Dedifferentiated amniotic fluid mesenchymal stem cell (primary cell): ENCODE measurements around the gene MTERF4.

Source experiments
- DNase-seq: peaks from one replicate; pipeline ENCODE4 v3.0.0-alpha.2; 2016; ENCODE audit errors: extremely low spot score

The MTERF4 gene

DNA sequence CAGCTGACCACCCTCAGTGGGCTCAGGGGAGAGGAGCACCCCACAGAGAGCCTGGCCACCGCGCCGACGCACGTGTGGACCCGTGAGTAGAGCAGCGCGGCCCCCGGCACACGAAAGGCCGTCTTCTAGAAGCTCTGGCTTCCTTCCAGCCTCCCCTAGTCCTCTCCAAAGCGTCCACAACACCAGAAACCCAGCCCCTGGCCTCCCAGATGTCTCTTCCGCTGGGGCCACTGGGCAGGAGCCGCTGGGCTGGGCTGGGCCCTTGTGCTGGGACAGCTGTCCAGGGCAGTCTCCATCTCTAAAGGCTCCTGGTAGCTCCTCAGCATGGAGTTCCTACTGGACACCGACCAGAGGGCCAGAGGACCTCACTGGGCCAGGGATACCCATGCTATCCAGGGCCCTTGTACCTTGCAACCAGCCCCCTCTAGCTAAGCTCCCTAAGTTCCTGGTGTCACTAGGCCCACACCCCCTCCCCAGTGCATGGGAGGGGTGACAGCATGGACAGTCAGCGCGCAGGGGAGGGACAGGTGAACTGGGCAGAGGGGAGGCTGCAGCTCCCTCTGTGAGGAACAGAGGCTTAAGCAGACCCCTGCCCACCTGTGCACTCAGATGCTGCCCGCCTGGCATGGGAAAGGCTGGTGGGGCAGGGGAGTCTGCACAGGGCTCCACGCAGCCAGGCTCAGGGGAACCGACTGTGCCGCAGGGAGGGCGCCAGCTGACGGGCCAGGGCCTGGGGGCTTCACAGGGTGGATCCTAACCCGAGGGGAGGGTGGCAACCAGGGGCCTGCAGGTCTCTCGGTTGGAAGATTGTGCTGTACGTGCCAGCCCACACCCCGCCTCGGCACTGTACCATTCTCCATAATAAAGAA lies 32.9 kb downstream of the MTERF4 start:
- no peak for DNase-seq

- no peak for DNase-seq
Observed at GRCh38 chr2:241068136-241068941, 33.7 kb downstream of the MTERF4 start.

- no peak for DNase-seq
Observed at GRCh38 chr2:241067501-241068135, 34.5 kb downstream of the MTERF4 start.

- DNase-seq, result no peak
Observed at GRCh38 chr2:241066893-241067341, 35.2 kb downstream of the MTERF4 start.

GRCh38 chr2:241066171-241066892 lies 35.8 kb downstream of the MTERF4 start:
- DNase-seq, result no peak

GRCh38 chr2:241065355-241065803 lies 36.7 kb downstream of the MTERF4 start:
- DNase-seq, result no peak

DNA sequence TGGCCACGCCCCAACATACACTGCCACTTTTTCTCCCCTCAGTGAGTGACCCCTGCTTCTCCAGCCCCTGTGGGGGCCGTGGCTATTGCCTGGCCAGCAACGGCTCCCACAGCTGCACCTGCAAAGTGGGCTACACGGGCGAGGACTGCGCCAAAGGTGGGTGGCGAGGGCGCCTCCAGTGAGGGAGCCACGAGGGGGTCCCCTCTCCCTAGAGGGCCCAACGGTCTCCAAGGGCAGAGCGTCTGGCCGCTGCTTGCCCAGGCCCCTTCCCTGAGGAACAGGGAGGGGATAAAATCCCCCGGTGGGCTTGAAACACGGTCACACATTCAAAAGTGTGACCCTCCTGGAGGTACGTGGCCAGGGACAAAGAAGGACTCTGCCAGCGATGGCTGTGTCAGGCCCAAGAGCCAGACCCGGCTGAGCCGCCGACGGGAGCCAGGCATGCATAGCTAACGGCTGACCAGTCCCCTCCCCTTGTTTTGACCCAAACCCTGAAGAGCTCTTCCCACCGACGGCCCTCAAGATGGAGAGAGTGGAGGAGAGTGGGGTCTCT lies 37.2 kb downstream of the MTERF4 start:
- no peak for DNase-seq

DNA sequence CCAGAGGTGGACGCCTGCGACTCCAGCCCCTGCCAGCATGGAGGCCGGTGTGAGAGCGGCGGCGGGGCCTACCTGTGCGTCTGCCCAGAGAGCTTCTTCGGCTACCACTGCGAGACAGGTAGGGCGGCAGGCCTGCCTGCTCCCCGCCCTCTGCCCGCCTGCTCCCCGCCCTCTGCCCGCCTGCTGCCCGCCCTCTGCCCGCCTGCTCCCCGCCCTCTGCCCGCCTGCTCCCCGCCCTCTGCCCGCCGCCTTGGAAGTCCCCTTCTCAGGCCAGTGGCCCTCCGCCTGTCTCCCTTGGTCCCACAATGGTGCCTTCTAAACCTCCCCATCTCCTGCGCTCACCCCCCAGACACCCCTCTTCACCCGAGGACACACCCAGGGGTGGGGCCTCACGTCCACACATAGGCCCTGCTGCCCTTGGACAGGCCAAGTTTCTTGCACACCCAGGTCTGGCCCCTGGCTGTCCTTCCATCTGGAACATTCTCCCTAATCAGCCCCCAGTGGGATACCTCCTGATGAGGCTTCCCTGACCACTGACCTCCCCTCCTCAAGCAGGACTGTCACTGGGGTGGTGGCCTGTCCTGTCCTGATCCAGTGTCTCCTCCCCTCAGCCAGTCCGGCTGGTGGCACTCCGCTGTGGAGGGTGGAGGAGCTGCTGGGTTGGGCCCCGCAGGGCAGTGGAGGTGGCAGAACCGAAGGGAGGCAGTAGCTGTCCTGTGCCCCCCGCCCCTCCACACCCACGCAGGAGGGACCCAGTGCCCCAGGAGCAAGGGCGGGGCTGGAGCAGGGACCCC lies 37.9 kb downstream of the MTERF4 start:
- DNase-seq, result no peak

DNA sequence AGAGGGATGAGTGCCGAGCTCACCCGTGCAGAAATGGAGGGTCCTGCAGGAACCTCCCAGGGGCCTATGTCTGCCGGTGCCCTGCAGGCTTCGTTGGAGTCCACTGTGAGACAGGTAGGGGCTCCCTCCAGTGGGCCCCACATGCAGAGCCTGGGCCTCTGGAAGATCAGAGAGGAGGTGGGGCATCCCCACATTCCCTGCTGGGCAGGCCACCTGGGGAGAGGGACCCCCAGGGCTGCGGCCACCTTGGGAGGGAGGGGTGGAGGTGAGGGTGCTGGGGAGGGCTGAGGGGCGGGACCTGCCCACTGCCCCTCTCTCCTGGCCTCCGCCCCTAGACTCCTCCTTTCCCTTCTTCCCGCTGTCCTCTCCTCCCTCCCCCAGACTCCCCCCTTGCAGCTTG lies 38.5 kb downstream of the MTERF4 start:
- no peak for DNase-seq

GRCh38 chr2:241063093-241063551 lies 39.0 kb downstream of the MTERF4 start:
- no peak for DNase-seq

GRCh38 chr2:241062389-241063092 lies 39.5 kb downstream of the MTERF4 start:
- no peak for DNase-seq

GRCh38 chr2:241061275-241061674 lies 40.8 kb downstream of the MTERF4 start:
- DNase-seq, result no peak

DNA sequence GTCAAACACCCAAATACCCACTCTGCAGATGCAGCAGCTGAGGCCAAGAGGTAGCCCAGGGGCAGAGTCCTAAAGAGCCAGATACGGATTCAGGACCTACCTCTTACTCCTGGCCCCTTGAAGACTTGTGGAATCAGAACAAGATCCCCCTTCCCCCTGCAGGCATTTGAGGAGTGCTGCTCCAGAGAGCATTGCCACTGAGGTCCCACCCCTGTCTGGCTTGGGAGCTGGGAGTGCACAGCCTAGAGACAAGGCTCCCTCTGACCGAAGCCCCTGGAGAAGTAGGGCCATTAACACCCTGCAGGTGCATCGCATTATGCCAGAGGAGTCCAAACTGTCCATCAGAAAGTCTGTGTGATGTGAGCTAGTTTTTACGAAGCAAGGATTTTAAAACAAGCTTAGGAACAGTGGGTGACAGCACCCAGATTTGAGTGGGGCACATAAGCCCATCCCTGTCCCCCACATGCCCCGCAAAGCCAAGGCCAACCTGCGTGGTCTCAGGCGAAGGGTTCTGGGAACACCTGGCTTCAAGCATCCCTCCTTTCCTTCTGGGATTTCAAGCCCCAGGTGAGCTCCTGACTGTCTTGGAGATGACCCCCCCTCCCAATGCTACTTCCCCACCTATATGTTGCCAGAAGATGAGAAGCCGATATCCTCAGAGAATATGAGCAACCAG lies 48.4 kb downstream of the MTERF4 start:
- no peak for DNase-seq

GRCh38 chr2:241052677-241053360 lies 49.3 kb downstream of the MTERF4 start:
- DNase-seq, result no peak

- no peak for DNase-seq
Observed at GRCh38 chr2:241051578-241052487, 50.3 kb downstream of the MTERF4 start.

DNA sequence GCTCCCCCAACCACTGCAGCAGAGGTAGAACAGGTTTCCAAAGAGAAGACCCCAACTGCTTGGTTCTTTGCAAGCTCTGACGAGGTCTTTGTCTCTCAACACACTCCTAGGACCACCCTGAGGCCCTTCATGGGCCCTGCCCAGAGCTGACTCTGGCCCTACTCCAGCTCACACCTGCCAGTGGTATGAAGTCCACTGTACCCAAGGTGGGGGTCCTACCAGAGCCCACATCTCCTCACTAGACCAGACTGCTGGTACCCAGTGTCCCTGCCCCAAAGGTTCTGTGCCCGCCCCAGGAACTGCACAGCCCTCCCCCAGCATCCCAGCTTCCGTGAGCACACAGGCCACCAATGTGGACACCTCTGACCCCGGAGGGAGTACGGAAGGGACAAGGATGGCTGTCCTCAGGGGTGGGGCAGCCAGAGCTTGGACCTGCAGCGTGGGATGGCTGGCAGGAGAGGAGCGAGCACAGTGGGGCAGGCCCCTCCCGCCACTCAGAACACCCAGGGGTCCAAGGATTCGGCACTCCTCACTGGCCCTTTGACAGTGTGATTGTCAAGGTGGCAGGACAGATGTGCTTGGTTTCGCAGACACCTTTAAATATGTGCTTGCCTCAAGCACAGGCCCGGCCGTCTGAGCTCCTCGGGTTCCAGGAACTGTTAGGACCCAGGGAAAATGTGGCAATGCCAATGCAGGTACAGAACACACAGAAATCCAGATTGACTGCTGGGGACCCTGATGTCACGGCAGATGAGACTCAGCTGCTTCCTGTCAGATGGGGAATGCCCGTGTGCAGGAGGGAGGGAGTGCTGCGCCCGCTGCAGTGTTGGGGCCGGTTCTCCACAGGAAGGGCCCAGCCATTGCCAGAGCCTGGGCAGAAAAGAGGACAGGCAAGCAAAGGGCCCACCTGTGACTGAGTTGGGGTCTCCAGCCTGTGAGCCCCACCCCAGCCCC lies 51.2 kb downstream of the MTERF4 start:
- DNase-seq, result no peak
